Left ventricle myocardium inferior (tissue), 1 donor: Measurements from ENCODE around the gene PODXL. TPM values are rescaled to one million over a fixed set of nuclear protein-coding genes. Genes with fewer than 3 reads are reported as not detected.

ENCODE experiments used
- DNase-seq: peaks from one replicate; pipeline ENCODE4 v3.0.0-alpha.2; 2020
- H3K27ac ChIP-seq: fragments of 200-600 bp; replicated peaks from 2 replicates; pipeline ENCODE4 v1.8.0; 2021
- H3K27me3 ChIP-seq: fragments of 200-600 bp; 2 replicates; pipeline ENCODE4 v1.8.0; 2021; ENCODE audit warnings: low read depth
- H3K36me3 ChIP-seq: fragments of 200-600 bp; 2 replicates; pipeline ENCODE4 v1.8.0; 2021
- H3K4me1 ChIP-seq: fragments of 200-600 bp; 2 replicates; pipeline ENCODE4 v1.8.0; 2021
- H3K4me3 ChIP-seq: fragments of 200-600 bp; 2 replicates; pipeline ENCODE4 v1.8.0; 2021; ENCODE audit warnings: mild to moderate bottlenecking, moderate library complexity
- H3K9me3 ChIP-seq: fragments of 200-600 bp; replicated peaks from 2 replicates; pipeline ENCODE4 v1.8.0; 2021
- CTCF ChIP-seq: fragments of 200-600 bp; IDR thresholded peaks from 2 replicates; pipeline ENCODE4 v1.8.0; 2021; ENCODE audit warnings: antibody characterized with exemption, mild to moderate bottlenecking, borderline replicate concordance
- intact Hi-C: fragments of 100-400 bp; cut with micrococcal nuclease; formaldehyde crosslinking; loops from one replicate; pipeline ENCODE4 v1.11.0; 2022
- total RNA-seq: library from RNA; stranded (reverse); fragmentation: NEBNext Ultra II Directional; extraction: Animal tissue kit (Norgen Biotek cat#: 25700); gene quantifications from one replicate; pipeline ENCODE4 v1.2.1, GENCODE V29; 2021
- donor health status: DM: no; HTN: yes; CAD: no; lungs with severe emphysema.

PODXL gene
- total RNA-seq, 1 donor from 2014 or later, result 67.4 TPM

GRCh38 chr7:131493581-131493980 is 62.8 kb downstream of the PODXL start:
- no peak for TF ChIP-seq CTCF
- no peak overlapping the region for H3K4me3 ChIP-seq
- H3K27ac ChIP-seq, result no peak overlapping the region
- H3K9me3 ChIP-seq, result no peaks in the 10 kb centered on the region
- no peak for DNase-seq
- intact Hi-C loops, result no loop called here
- H3K36me3 ChIP-seq, result peaks cover 6% of the 10 kb centered on the region
- no peaks in the 10 kb centered on the region for H3K27me3 ChIP-seq
- H3K4me1 ChIP-seq, result peaks cover 20% of the 10 kb centered on the region

GRCh38 chr7:131493081-131493480 is 63.3 kb downstream of the PODXL start:
- Histone ChIP-seq H3K9me3 (no peaks in the 10 kb centered on the region), H3K27me3 (no peaks in the 10 kb centered on the region), H3K27ac (no peak overlapping the region), H3K4me1 (peaks cover 15% of the 10 kb centered on the region), H3K4me3 (no peak overlapping the region), H3K36me3 (peaks cover 6% of the 10 kb centered on the region)
- no peak for TF ChIP-seq CTCF
- no peak for DNase-seq
- intact Hi-C loops, result no loop called here

GRCh38 chr7:131489881-131490280 is 66.5 kb downstream of the PODXL start:
- no peak for TF ChIP-seq CTCF
- Histone ChIP-seq H3K4me3 (no peak overlapping the region), H3K4me1 (peaks cover 15% of the 10 kb centered on the region), H3K36me3 (no peaks in the 10 kb centered on the region), H3K27me3 (no peaks in the 10 kb centered on the region), H3K9me3 (no peaks in the 10 kb centered on the region), H3K27ac (no peak overlapping the region)
- intact Hi-C loops, result no loop called here
- no peak for DNase-seq

GRCh38 chr7:131489196-131489595 is 67.2 kb downstream of the PODXL start:
- Histone ChIP-seq H3K4me1 (peaks cover 18% of the 10 kb centered on the region), H3K36me3 (no peaks in the 10 kb centered on the region), H3K27me3 (no peaks in the 10 kb centered on the region), H3K9me3 (no peaks in the 10 kb centered on the region), H3K4me3 (no peak overlapping the region), H3K27ac (peak overlapping the region; percentile 6)
- intact Hi-C loops, result no loop called here
- DNase-seq, result no peak
- no peak for TF ChIP-seq CTCF

GRCh38 chr7:131488361-131488760 is 68.1 kb downstream of the PODXL start:
- H3K27me3 ChIP-seq, result no peaks in the 10 kb centered on the region
- DNase-seq, result no peak
- intact Hi-C loops, result no loop called here
- H3K36me3 ChIP-seq, result no peaks in the 10 kb centered on the region
- TF ChIP-seq CTCF, result peak; percentile 50
- no peak overlapping the region for H3K4me3 ChIP-seq
- H3K9me3 ChIP-seq, result no peaks in the 10 kb centered on the region
- H3K4me1 ChIP-seq, result peaks cover 17% of the 10 kb centered on the region
- H3K27ac ChIP-seq, result peak overlapping the region; percentile 9

- no peak overlapping the region for H3K4me3 ChIP-seq
- TF ChIP-seq CTCF, result no peak
Observed at GRCh38 chr7:131487217-131487616, 69.2 kb downstream of the PODXL start.

More at GRCh38 chr7:131487217-131487616, 69.2 kb downstream of the PODXL start:
- Histone ChIP-seq H3K27me3 (no peaks in the 10 kb centered on the region), H3K9me3 (no peaks in the 10 kb centered on the region), H3K27ac (peak overlapping the region; percentile 9), H3K4me1 (peaks cover 17% of the 10 kb centered on the region), H3K36me3 (peaks cover 8% of the 10 kb centered on the region)
- no peak for DNase-seq
- intact Hi-C loops, result no loop called here
